H9 (cell line): ENCODE results near the gene PHACTR1. TPM values are rescaled to one million over a fixed set of nuclear protein-coding genes. Genes with fewer than 3 reads are reported as not detected.

ENCODE experiments used
- DNase-seq: peaks from one replicate; pipeline ENCODE4 v3.0.0-alpha.2; 2017
- H2AFZ ChIP-seq: one replicate; pipeline ENCODE4 v1.6.1; 2013; ENCODE audit warnings: mild to moderate bottlenecking, low read length, control low read depth, moderate library complexity
- H2AK5ac ChIP-seq: 2 replicates; pipeline ENCODE4 v1.6.1; 2013; ENCODE audit warnings: low read length, control low read depth, mixed read lengths; ENCODE audit not compliant: insufficient read length
- H2BK120ac ChIP-seq: one replicate; pipeline ENCODE4 v1.6.1; 2013; ENCODE audit warnings: low read depth, mild to moderate bottlenecking, low read length, control low read depth, inconsistent platforms; ENCODE audit not compliant: poor library complexity, severe bottlenecking
- H2BK12ac ChIP-seq: 2 replicates; pipeline ENCODE4 v1.6.1; 2013; ENCODE audit warnings: low read length, control low read depth, mixed read lengths, low read depth; ENCODE audit not compliant: insufficient read length
- H2BK15ac ChIP-seq: 2 replicates; pipeline ENCODE4 v1.6.1; 2013; ENCODE audit warnings: low read depth, low read length, control low read depth
- H2BK20ac ChIP-seq: one replicate; pipeline ENCODE4 v1.6.1; 2013; ENCODE audit warnings: low read depth, mild to moderate bottlenecking, low read length, control low read depth, inconsistent platforms; ENCODE audit not compliant: poor library complexity, severe bottlenecking
- H2BK5ac ChIP-seq: 2 replicates; pipeline ENCODE4 v1.6.1; 2013; ENCODE audit warnings: low read length, control low read depth, mixed read lengths; ENCODE audit not compliant: insufficient read length
- H3K14ac ChIP-seq: 2 replicates; pipeline ENCODE4 v1.6.1; 2013; ENCODE audit warnings: low read length, control low read depth; ENCODE audit not compliant: insufficient read depth
- H3K18ac ChIP-seq: 2 replicates; pipeline ENCODE4 v1.6.1; 2013; ENCODE audit warnings: low read depth, mild to moderate bottlenecking, mixed read lengths, low read length, control low read depth; ENCODE audit not compliant: insufficient read length
- H3K23ac ChIP-seq: 2 replicates; pipeline ENCODE4 v1.6.1; 2013; ENCODE audit warnings: low read length, control low read depth, mixed read lengths, low read depth; ENCODE audit not compliant: insufficient read length
- H3K23me2 ChIP-seq: 2 replicates; pipeline ENCODE4 v1.6.1; 2013; ENCODE audit warnings: low read depth, mild to moderate bottlenecking, mixed read lengths, low read length, control low read depth; ENCODE audit not compliant: insufficient read length, poor library complexity, severe bottlenecking
- H3K27ac ChIP-seq: 2 replicates; pipeline ENCODE4 v1.5.1; 2013; ENCODE audit warnings: low read length, control low read depth, mixed read lengths, low read depth; ENCODE audit not compliant: insufficient read length
- H3K27me3 ChIP-seq: 2 replicates; pipeline ENCODE4 v1.6.1; 2013; ENCODE audit warnings: low read length, control low read depth, inconsistent platforms; ENCODE audit not compliant: insufficient read depth
- H3K4ac ChIP-seq: 2 replicates; pipeline ENCODE4 v1.6.1; 2013; ENCODE audit warnings: low read depth, mild to moderate bottlenecking, control low read depth, inconsistent platforms, low read length, moderate library complexity
- H3K4me1 ChIP-seq: 2 replicates; pipeline ENCODE4 v1.6.1; 2013; ENCODE audit warnings: low read length, control low read depth, inconsistent platforms; ENCODE audit not compliant: insufficient read depth
- H3K4me2 ChIP-seq: 2 replicates; pipeline ENCODE4 v1.6.1; 2013; ENCODE audit warnings: low read length, control low read depth, mixed read lengths; ENCODE audit not compliant: insufficient read length, insufficient read depth
- H3K56ac ChIP-seq: 2 replicates; pipeline ENCODE4 v1.6.1; 2013; ENCODE audit warnings: low read depth, mild to moderate bottlenecking, mixed read lengths, low read length, control low read depth; ENCODE audit not compliant: insufficient read length
- H3K79me1 ChIP-seq: 2 replicates; pipeline ENCODE4 v1.6.1; 2013; ENCODE audit warnings: low read depth, mild to moderate bottlenecking, moderate library complexity, low read length, control low read depth, inconsistent platforms; ENCODE audit not compliant: insufficient read depth, poor library complexity, severe bottlenecking
- H3K79me2 ChIP-seq: 2 replicates; pipeline ENCODE4 v1.6.1; 2013; ENCODE audit warnings: low read length, control low read depth, inconsistent platforms; ENCODE audit not compliant: insufficient read depth
- H3K9ac ChIP-seq: 2 replicates; pipeline ENCODE4 v1.6.1; 2013; ENCODE audit warnings: low read length, control low read depth, mixed read lengths; ENCODE audit not compliant: insufficient read length; ENCODE audit errors: extremely low read depth
- H3K9me3 ChIP-seq: one replicate; pipeline ENCODE4 v1.6.1; 2013; ENCODE audit warnings: low read depth, low read length, inconsistent platforms; ENCODE audit not compliant: control insufficient read depth
- H3T11ph ChIP-seq: one replicate; pipeline ENCODE4 v1.6.1; 2013; ENCODE audit warnings: mild to moderate bottlenecking, low read length, control low read depth, inconsistent platforms
- H4K20me1 ChIP-seq: one replicate; pipeline ENCODE4 v1.6.1; 2013; ENCODE audit not compliant: control insufficient read depth, insufficient read length, insufficient read depth
- H4K5ac ChIP-seq: 2 replicates; pipeline ENCODE4 v1.6.1; 2013; ENCODE audit warnings: low read depth, mild to moderate bottlenecking, mixed read lengths, low read length, control low read depth; ENCODE audit not compliant: insufficient read length
- H4K8ac ChIP-seq: replicated peaks from 2 replicates; pipeline ENCODE4 v1.6.1; 2013; ENCODE audit warnings: low read length, control low read depth, mixed read lengths, low read depth; ENCODE audit not compliant: insufficient read length
- H4K91ac ChIP-seq: 2 replicates; pipeline ENCODE4 v1.6.1; 2013; ENCODE audit warnings: low read depth, mild to moderate bottlenecking, moderate library complexity, mixed read lengths, low read length, control low read depth; ENCODE audit not compliant: insufficient read length
- H3K27ac Mint-ChIP-seq, 3 experiments: 2 replicates in 2 of 3; 3 replicates in 1 of 3; pipeline ENCODE4 v1.8.0; 2020 to 2021; ENCODE audit warnings: mixed read lengths in 3 of 3, mild to moderate bottlenecking in 1 of 3, moderate library complexity in 1 of 3
- H3K27me3 Mint-ChIP-seq: 2 replicates; pipeline ENCODE4 v1.8.0; 2021; ENCODE audit warnings: low read depth, mild to moderate bottlenecking, moderate library complexity, mixed read lengths
- H3K36me3 Mint-ChIP-seq, 3 experiments: 2 replicates in 2 of 3; 3 replicates in 1 of 3; pipeline ENCODE4 v1.8.0; 2020 to 2021; ENCODE audit warnings: low read depth in 3 of 3, mixed read lengths in 3 of 3; ENCODE audit not compliant: insufficient read depth in 1 of 3
- H3K4me1 Mint-ChIP-seq, 2 experiments: 2 replicates each; pipeline ENCODE4 v1.8.0; 2020; ENCODE audit warnings: mixed read lengths in 2 of 2
- H3K4me3 Mint-ChIP-seq, 2 experiments: 2 replicates in 1 of 2; 3 replicates in 1 of 2; pipeline ENCODE4 v1.8.0; 2020 to 2021; ENCODE audit warnings: mild to moderate bottlenecking in 2 of 2, mixed read lengths in 2 of 2, moderate library complexity in 1 of 2
- H3K9me3 Mint-ChIP-seq, 2 experiments: 2 replicates in 1 of 2; 3 replicates in 1 of 2; pipeline ENCODE4 v1.8.0; 2020; ENCODE audit warnings: mild to moderate bottlenecking in 2 of 2, mixed read lengths in 2 of 2, moderate library complexity in 1 of 2
- WGBS: extraction: QIAGEN DNeasy Blood & Tissue Kit; methylation state at CpG from one replicate; pipeline ENCODE4 v1.1.7; 2013; ENCODE audit warnings: missing lambda C conversion rate, low lambda C conversion rate, mixed read lengths; ENCODE audit not compliant: insufficient read length; ENCODE audit errors: extremely low coverage; 5-methylcytosine and 5-hydroxymethylcytosine counted together
- total RNA-seq: library from RNA; stranded (reverse); gene quantifications from 2 replicates; pipeline ENCODE4 v1.2.1, GENCODE V29; 2021
- TF ChIP-seq, protein P1 (sequence below): fragments of 200-600 bp; sonication (generic); conservative IDR thresholded peaks from 3 replicates; pipeline ENCODE4 v1.8.0; 2021; ENCODE audit warnings: antibody characterized with exemption, mild to moderate bottlenecking

The PHACTR1 gene
- total RNA-seq, 1 experiment from 2014 or later, result 15.9 TPM

- Histone ChIP-seq H3K56ac (no peak overlapping the region), H3K27me3 (no peaks in the 10 kb centered on the region), H2AFZ (no peak overlapping the region), H2BK12ac (no peak overlapping the region), H2BK20ac (no peak overlapping the region), H3K79me2 (no peaks in the 10 kb centered on the region), H3K4me1 (no peaks in the 10 kb centered on the region; the same call in 1 of the 2 replicates), H3K4me2 (no peak overlapping the region), H4K20me1 (no peaks in the 10 kb centered on the region), H2AK5ac (no peak overlapping the region), H2BK120ac (no peak overlapping the region), H3K9ac (no peak overlapping the region), H2BK15ac (no peak overlapping the region), H3K9me3 (no peaks in the 10 kb centered on the region), H3K14ac (no peak overlapping the region), H3K27ac (no peak overlapping the region), H4K91ac (no peak overlapping the region), H3K4ac (no peak overlapping the region), H3K23me2 (no peaks in the 10 kb centered on the region), H3K18ac (no peak overlapping the region), H4K5ac (no peak overlapping the region), H3K79me1 (no peaks in the 10 kb centered on the region), H3K23ac (no peak overlapping the region), H2BK5ac (no peak overlapping the region), H4K8ac (no peak overlapping the region), H3T11ph (no peak overlapping the region)
- no peaks in the 10 kb centered on the region for H3K4me1 Mint-ChIP-seq
- DNase-seq, result no peak
- TF ChIP-seq, protein P1, sequence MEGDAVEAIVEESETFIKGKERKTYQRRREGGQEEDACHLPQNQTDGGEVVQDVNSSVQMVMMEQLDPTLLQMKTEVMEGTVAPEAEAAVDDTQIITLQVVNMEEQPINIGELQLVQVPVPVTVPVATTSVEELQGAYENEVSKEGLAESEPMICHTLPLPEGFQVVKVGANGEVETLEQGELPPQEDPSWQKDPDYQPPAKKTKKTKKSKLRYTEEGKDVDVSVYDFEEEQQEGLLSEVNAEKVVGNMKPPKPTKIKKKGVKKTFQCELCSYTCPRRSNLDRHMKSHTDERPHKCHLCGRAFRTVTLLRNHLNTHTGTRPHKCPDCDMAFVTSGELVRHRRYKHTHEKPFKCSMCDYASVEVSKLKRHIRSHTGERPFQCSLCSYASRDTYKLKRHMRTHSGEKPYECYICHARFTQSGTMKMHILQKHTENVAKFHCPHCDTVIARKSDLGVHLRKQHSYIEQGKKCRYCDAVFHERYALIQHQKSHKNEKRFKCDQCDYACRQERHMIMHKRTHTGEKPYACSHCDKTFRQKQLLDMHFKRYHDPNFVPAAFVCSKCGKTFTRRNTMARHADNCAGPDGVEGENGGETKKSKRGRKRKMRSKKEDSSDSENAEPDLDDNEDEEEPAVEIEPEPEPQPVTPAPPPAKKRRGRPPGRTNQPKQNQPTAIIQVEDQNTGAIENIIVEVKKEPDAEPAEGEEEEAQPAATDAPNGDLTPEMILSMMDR, result no peak
- no peaks in the 10 kb centered on the region for H3K36me3 Mint-ChIP-seq
- no peak overlapping the region for H3K4me3 Mint-ChIP-seq
- no CpG with 5 or more reads among the region's 3 CpGs for WGBS
- H3K27ac Mint-ChIP-seq, result no peak overlapping the region
- no peaks in the 10 kb centered on the region for H3K9me3 Mint-ChIP-seq
- H3K27me3 Mint-ChIP-seq, result no peaks in the 10 kb centered on the region
Observed at GRCh38 chr6:12803486-12803885, 86.9 kb downstream of the PHACTR1 start.
